Small intestine (tissue), 16 donors: ENCODE data around the gene AFAP1L1. TPM values are rescaled to one million over a fixed set of nuclear protein-coding genes. Genes with fewer than 3 reads are reported as not detected.
A peak's percentile ranks its signal among the peaks of the same experiment; 100 is the strongest.

Experiments
- DNase-seq, 2 donors: peaks; one replicate each; pipeline versions ENCODE4 v3.0.0 to v3.0.0-alpha.2; 2013
- FAIRE-seq: peaks from 2 replicates; lab custom pipeline; 2012; peaks lifted over from hg19 to GRCh38; lab: Jason Lieb, UNC
- H3K27ac ChIP-seq, 3 donors: one replicate each; pipeline ENCODE4 v1.5.1; 2013; ENCODE audit warnings: low read length in 2 of 3, mild to moderate bottlenecking in 2 of 3, control low read depth in 1 of 3, inconsistent platforms in 1 of 3, low read depth in 1 of 3, moderate library complexity in 1 of 3
- H3K27me3 ChIP-seq, 3 donors: one replicate each; pipeline ENCODE4 v1.6.1; 2013; ENCODE audit warnings: low read length in 3 of 3, inconsistent platforms in 1 of 3; ENCODE audit not compliant: control insufficient read depth in 3 of 3, insufficient read depth in 3 of 3
- H3K36me3 ChIP-seq, 3 donors: one replicate each; pipeline ENCODE4 v1.6.1; 2013; ENCODE audit warnings: low read length in 3 of 3, inconsistent platforms in 1 of 3, low read depth in 1 of 3, mild to moderate bottlenecking in 1 of 3, moderate library complexity in 1 of 3; ENCODE audit not compliant: control insufficient read depth in 3 of 3, insufficient read depth in 2 of 3
- H3K4me1 ChIP-seq, 3 donors: one replicate each; pipeline ENCODE4 v1.6.1; 2013; ENCODE audit warnings: low read length in 2 of 3, inconsistent platforms in 1 of 3, low read depth in 1 of 3, mild to moderate bottlenecking in 1 of 3, moderate library complexity in 1 of 3; ENCODE audit not compliant: control insufficient read depth in 3 of 3, insufficient read depth in 2 of 3
- H3K4me3 ChIP-seq, 3 donors: one replicate each; pipeline ENCODE4 v1.5.1; 2013; ENCODE audit warnings: low read length in 3 of 3, control low read depth in 1 of 3, inconsistent platforms in 1 of 3, low read depth in 1 of 3, mild to moderate bottlenecking in 1 of 3, moderate library complexity in 1 of 3
- H3K9me3 ChIP-seq, 2 donors: one replicate each; pipeline ENCODE4 v1.6.1; 2013; ENCODE audit warnings: low read depth in 1 of 2, low read length in 1 of 2; ENCODE audit not compliant: control insufficient read depth in 2 of 2, insufficient read depth in 1 of 2
- WGBS, 3 donors: extraction: QIAGEN DNeasy Blood & Tissue Kit; methylation state at CpG; one replicate each; pipeline ENCODE4 v1.1.7; 2013; 5-methylcytosine and 5-hydroxymethylcytosine counted together
- long read RNA-seq, 10 donors: transcript quantifications; one replicate each; lab custom pipeline, GENCODE V29; 2026
- polyA plus RNA-seq, 4 donors: library from polyadenylated mRNA; stranded (reverse) in 3 of 4; unstranded in 1 of 4; fragments of 200-250 nt in 3 of 4; fragments of 120-200 nt in 1 of 4; gene quantifications; one replicate each; pipeline versions ENCODE4 v1.2.1 to v1.2.3, GENCODE V29; 2013
- donor health status: healthy with polysubstance abuse.
- donor health status: control.
- donor health status: control.
- donor health status: Bipolar disorder and iron deficiency.
- donor health status: healthy.

AFAP1L1 gene
- polyA plus RNA-seq: 1 to 10 TPM in 3 of 4 donors, not detected in 1; 1.6 to 8.5 (median 6.4) TPM
- long read RNA-seq, donor 1, full-length matches to known transcripts: 2 of 2 reads
- long read RNA-seq, donor 1, partial matches to known transcripts: 0 of 2 reads
- long read RNA-seq, donor 1, other reads (novel, unspliced or antisense): 0 of 2 reads
- long read RNA-seq, donor 2: 0 reads
- long read RNA-seq, donor 3: 0 reads
- long read RNA-seq, donor 4: 0 reads
- long read RNA-seq, donor 5, full-length matches to known transcripts: 1 of 1 reads
- long read RNA-seq, donor 5, partial matches to known transcripts: 0 of 1 reads
- long read RNA-seq, donor 5, other reads (novel, unspliced or antisense): 0 of 1 reads
- long read RNA-seq, donor 6: 0 reads
- long read RNA-seq, donor 7, full-length matches to known transcripts: 36 of 49 reads
- long read RNA-seq, donor 7, partial matches to known transcripts: 13 of 49 reads
- long read RNA-seq, donor 7, other reads (novel, unspliced or antisense): 0 of 49 reads
- long read RNA-seq, donor 8: 0 reads
- long read RNA-seq, donor 9: 0 reads
- long read RNA-seq, donor 10, full-length matches to known transcripts: 6 of 6 reads
- long read RNA-seq, donor 10, partial matches to known transcripts: 0 of 6 reads
- long read RNA-seq, donor 10, other reads (novel, unspliced or antisense): 0 of 6 reads

DNA sequence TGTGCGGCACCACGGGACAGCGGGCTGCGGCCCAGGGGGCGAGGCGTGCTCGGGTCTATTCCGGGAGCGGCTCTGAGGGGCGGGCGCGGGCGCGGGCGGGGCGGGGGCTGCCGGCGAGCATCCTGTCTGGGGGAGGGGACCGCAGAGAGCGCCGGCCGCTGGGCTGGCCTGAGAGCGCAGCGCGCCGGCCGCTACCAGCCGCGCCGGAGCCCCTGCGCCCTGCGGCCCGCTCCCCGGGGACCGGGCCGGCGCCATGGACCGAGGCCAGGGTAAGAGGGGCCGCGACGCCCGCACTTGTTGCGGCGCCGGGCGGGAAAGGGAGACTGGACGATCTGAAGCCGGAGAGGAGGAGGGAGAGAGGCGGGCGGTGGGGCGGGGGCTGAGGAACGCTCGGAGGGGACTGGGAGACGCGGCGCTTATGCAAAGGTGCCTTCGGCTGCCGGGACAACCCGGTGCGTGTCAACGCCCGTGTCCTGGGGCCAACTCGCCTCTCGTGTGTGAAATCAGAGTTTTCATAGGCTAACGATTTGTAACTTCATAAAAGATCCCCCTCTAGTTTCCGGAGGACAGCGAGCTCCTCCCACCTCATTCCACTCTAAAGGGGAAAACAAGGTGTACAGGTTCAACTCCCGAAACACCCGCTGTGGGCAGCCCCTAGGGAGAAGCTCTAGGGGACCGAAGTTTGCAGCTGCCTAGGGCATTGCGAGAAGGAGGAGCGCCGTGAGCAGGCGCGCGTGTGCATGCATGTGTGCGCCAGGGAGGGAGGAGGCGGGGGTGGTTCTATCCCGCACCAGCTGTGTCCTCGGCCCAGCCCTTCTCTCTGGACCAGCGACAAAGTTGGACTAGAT lies at the start of gene AFAP1L1:
TSS of gene AFAP1L1 (plus strand) at position 144 of the 848 bp plus-strand sequence. CDS start at position 254, 110 bp downstream.
- DNase-seq: peak; percentile 28 to 80
- Histone ChIP-seq H3K27ac (peak within 1 kb of the TSS in 2 of 3 donors; percentile 68), H3K4me3 (peak within 1 kb of the TSS; percentile 39 to 63 (median 51)), H3K27me3 (peaks cover 0 to 7% (median 2%) of the 10 kb centered on the region in 3 donors), H3K36me3 (no peaks in the 10 kb centered on the region), H3K9me3 (peaks cover 0 to 10% of the 10 kb centered on the region in 2 donors), H3K4me1 (peaks cover 0 to 16% (median 0%) of the 10 kb centered on the region in 3 donors)
- 0 to 1% (median 0%) methylated on average over 53 to 81 of the region's 81 CpGs for WGBS, 3 donors
- FAIRE-seq: no peak

DNA sequence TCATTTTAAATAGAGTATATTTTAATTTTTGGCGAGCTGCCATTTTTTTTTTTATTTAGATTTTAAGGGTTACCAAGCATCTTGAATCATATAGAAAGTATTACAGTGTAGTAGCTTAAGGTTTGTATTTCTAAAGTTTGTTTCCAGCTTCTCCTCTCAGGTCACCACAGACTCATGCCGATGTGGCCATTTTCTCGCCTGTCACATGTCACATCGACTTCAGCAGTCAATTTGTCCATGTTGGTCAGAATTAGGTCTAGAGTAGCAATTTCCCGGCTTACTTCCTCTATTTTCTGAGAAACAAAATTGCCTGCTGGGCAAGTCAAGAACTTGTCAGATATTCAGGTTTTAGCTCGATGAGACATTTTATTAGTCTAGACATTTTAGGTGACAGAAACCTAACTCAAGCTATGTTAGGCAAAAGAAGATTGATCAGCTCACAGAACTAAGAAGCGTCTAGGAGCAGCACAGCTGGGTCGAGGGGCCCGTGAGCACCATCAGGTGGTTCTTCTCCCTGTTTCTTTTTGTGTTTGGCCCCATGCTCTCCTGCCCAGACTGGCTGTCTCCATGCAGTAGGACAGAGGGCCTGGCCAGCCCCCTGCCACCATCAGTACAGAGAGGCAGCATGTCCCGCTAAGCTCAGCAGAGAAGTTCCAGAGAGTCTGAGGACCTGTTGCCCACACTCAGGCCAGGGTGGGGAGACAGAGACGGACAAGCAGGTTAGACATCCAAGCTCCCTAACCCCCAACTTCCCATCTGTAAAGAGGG lies 48.4 kb upstream of the AFAP1L1 start:
- Histone ChIP-seq H3K27me3 (no peaks in the 10 kb centered on the region), H3K9me3 (no peaks in the 10 kb centered on the region), H3K4me3 (no peak overlapping the region), H3K27ac (no peak overlapping the region), H3K36me3 (peaks cover 0 to 2% (median 0%) of the 10 kb centered on the region in 3 donors), H3K4me1 (no peaks in the 10 kb centered on the region)
- 78 to 85% (median 83%) methylated on average over 11 of the region's 11 CpGs for WGBS, 3 donors
- FAIRE-seq (no peak), DNase-seq (no peak)

DNA sequence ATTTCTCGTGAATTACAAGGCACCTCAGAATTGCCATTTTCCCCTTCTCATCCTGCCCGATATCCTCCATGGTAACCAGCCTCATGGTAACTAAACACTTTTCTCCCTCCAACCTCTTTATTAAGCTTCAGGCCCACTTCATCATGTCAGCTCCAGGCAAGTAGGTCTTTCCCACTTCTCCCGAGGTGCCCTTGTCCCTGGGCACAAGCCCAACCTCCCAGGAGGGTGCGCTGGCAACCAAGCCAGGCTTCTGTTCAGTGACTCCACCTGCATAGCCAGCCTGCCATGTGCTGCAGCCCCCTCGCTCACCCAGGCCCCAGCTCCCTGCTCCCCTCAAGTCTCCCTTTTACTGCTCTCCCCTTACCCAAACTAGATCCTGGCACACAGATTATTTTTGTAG lies 47.4 kb upstream of the AFAP1L1 start:
- WGBS, 3 donors: 75 to 84% (median 76%) methylated on average over 5 of the region's 5 CpGs
- no peaks in the 10 kb centered on the region for H3K4me1 ChIP-seq
- no peak overlapping the region for H3K27ac ChIP-seq
- DNase-seq: no peak
- no peak overlapping the region for H3K4me3 ChIP-seq
- no peaks in the 10 kb centered on the region for H3K9me3 ChIP-seq
- no peaks in the 10 kb centered on the region for H3K36me3 ChIP-seq
- H3K27me3 ChIP-seq: peaks cover 0 to under 1% (median 0%) of the 10 kb centered on the region in 3 donors
- FAIRE-seq: no peak

DNA sequence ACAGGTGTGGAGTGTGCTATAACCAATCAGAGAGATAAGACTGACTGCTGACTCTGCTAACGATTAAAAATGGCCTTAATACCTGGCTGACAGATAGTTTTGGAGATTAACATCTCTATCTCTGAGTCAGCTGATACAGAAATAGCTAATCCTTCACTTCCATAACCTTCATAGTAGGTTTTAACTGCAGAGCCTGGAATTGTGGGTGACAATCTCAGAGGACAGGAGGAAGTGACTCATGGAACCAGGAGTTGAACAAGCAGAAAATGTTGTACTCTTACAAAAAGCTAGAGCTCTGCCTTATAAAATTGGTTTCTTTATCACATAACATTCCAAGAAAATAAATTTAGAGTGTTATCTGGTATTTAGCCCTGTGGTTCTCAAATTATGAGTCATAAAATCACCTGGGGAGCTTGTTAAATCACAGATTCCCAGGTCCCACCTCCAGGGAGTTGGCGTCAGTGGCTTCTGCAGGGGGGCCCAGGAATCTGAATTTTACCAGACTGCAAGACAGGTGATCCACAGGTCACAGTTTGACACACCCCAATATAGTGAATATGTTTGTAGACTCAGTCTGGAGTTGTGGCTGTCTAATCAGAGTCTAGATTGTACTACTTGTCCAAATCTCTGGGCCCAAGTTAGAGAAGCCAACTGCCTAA lies 44.4 kb upstream of the AFAP1L1 start:
- H3K4me1 ChIP-seq: no peaks in the 10 kb centered on the region
- peaks cover 0 to 5% (median 0%) of the 10 kb centered on the region in 3 donors for H3K27me3 ChIP-seq
- FAIRE-seq (no peak), DNase-seq (no peak)
- H3K27ac ChIP-seq: peak overlapping the region in 1 of 3 donors; percentile 31
- 33 to 69% (median 63%) methylated on average over 2 of the region's 2 CpGs for WGBS, 3 donors
- H3K9me3 ChIP-seq: no peaks in the 10 kb centered on the region
- no peak overlapping the region for H3K4me3 ChIP-seq
- no peaks in the 10 kb centered on the region for H3K36me3 ChIP-seq

DNA sequence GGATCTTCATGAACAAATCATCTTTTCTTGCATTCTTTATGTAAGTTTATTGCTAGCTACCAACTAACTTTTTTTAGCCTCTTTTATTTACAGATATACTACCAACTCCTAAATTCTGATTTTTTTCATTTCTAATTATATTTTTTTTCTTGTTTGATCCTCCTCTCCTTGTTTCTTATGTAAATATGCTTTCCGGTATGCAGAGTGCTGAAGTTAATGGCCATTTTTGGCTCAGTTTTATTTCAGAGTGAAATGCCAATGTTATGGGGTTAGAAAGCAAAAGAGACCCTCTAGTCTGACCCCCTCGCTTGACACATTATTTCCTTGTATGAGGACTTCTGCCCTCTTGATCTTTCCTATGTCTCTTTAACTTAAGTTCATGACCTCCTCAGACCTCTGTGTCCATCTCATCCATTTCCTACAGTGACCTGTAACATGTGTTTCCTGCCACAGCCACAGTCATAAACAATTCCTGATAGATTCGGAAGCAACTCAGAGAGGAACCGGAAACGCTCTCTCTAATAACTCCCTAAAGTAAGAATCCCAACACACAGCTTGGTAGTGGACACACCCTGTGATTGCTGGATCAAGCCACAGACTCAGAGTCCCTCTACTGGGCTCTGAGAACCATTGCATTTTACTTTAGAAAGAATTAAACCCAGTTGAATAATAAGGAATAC lies 42.9 kb upstream of the AFAP1L1 start:
- peak; percentile 41 to 43 for DNase-seq
- H3K4me1 ChIP-seq: no peaks in the 10 kb centered on the region
- H3K36me3 ChIP-seq: no peaks in the 10 kb centered on the region
- H3K4me3 ChIP-seq: no peak overlapping the region
- H3K27ac ChIP-seq: no peak overlapping the region
- WGBS, 3 donors: 27 to 31% (median 29%) methylated on average over 5 of the region's 5 CpGs
- no peaks in the 10 kb centered on the region for H3K9me3 ChIP-seq
- no peak for FAIRE-seq
- peaks cover 0 to 8% (median 0%) of the 10 kb centered on the region in 3 donors for H3K27me3 ChIP-seq

DNA sequence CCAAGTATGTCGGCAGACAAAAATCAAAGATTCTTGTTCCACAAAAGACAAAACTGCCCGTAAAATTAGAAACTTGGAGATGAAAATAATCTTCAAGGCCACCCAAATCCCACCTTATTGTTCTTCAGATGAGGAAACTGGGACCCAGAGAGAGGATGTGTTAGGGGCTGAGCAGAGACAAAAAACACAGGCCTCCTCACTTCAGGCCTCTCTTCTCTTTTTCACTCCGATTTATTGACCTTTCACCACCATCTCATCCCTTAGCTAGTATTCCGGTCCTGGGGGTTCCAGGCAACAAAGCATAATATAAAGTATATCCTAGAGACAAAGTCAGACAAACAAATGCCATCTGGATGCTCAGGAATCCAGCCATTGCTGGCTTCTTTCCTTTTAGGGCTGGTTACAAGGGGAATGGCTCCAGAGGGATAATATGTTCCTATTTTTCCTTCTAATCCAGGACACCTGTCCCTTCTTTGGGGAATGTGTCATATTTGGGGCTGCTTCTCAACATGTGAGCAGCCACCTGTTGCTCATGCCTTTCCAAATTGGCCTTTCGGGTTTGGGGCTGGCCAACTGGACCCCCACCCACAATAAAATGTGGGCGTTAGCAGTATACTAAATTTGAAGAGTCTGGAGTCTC lies 42.2 kb upstream of the AFAP1L1 start:
- peaks cover 0 to 8% (median 0%) of the 10 kb centered on the region in 3 donors for H3K27me3 ChIP-seq
- DNase-seq (no peak), FAIRE-seq (no peak)
- WGBS, 3 donors: 49 to 62% (median 57%) methylated on average over 6 of the region's 6 CpGs
- H3K4me3 ChIP-seq: no peak overlapping the region
- H3K27ac ChIP-seq: no peak overlapping the region
- H3K9me3 ChIP-seq: no peaks in the 10 kb centered on the region
- no peaks in the 10 kb centered on the region for H3K36me3 ChIP-seq
- no peaks in the 10 kb centered on the region for H3K4me1 ChIP-seq

DNA sequence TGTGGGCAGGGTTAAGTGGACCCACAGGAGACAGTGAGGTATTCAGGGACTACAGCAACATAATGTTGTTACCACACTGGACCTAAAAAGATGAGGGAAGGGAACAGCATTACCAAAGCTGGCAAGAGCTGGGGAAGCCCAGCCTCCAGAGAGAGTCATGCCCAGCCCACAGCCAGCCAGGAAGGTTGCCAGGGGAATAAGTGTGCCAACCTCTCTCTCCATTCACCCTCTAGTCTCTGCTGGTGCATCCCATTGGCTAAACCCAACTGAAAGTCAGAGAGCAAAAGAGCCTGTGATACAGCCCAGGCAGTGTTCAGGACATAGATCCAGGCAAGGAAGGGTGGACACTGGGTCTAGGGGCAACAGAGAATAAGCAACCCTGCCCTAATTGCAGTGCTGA lies 35.8 kb upstream of the AFAP1L1 start:
- Histone ChIP-seq H3K4me1 (peaks cover 0 to 5% (median 0%) of the 10 kb centered on the region in 3 donors), H3K9me3 (no peaks in the 10 kb centered on the region), H3K27me3 (peaks cover 0 to 7% (median 0%) of the 10 kb centered on the region in 3 donors), H3K4me3 (no peak overlapping the region), H3K27ac (no peak overlapping the region), H3K36me3 (peaks cover 0 to 2% (median 0%) of the 10 kb centered on the region in 3 donors)
- no peak for DNase-seq
- FAIRE-seq: no peak
